GM19468 (cell line): ENCODE results near the gene LYPD6B.
A peak's percentile ranks its signal among the peaks of the same experiment; 100 is the strongest.

Experiments used
- ATAC-seq: cut with Tn5 transposase; IDR thresholded peaks from one replicate; pipeline ENCODE4 v1.9.1; 2021; ENCODE audit warnings: mild to moderate bottlenecking, moderate library complexity, moderate number of reproducible peaks; ENCODE audit not compliant: unreplicated experiment; ENCODE audit errors: extremely low read depth

Gene LYPD6B, protein sequence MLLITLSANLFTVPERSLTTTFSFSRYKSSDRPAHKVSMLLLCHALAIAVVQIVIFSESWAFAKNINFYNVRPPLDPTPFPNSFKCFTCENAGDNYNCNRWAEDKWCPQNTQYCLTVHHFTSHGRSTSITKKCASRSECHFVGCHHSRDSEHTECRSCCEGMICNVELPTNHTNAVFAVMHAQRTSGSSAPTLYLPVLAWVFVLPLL

DNA sequence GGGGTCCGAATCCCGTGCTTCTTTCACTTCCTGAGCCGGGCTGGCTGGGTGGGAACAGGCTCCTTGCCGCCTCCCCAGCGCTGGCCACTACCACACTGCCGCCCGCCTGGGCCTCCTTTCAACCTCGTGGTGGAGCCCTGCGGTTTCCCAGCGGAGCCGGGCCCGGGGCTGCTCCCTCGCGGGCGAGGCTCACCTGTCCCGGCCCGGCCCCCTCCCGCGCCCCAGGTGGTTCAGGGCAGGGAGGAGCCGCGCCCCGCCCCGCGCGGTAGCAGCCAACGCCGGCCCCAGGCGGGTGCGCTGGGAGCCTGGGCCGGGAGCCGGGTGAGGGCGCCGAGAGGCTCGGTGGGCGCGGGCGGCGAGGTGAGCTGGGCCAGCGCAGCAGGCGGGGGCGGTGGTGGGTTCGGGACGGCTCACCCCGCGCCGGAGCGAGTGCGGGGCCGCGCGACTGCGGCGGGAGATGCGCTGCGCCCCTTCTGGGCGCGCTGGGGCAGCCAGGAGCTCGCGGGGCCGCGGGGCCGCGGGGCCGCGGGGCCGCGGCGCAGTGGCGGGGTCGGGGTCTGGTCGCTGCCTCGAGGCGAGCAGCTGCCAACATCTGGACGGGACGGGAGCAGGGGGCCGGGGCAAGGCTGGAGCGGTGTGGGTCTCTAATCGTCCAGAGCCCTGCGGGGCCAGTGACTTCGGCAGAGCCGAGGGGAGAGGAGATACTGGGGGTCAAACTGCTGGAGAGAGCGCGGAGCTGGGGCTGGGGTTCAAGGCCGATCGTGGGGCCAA lies at the start of gene LYPD6B:
TSS of gene LYPD6B (plus strand) at position 258 of the 771 bp plus-strand sequence. CDS start 92,250 bp downstream, outside the sequence.
- peak; percentile 42 for ATAC-seq

DNA sequence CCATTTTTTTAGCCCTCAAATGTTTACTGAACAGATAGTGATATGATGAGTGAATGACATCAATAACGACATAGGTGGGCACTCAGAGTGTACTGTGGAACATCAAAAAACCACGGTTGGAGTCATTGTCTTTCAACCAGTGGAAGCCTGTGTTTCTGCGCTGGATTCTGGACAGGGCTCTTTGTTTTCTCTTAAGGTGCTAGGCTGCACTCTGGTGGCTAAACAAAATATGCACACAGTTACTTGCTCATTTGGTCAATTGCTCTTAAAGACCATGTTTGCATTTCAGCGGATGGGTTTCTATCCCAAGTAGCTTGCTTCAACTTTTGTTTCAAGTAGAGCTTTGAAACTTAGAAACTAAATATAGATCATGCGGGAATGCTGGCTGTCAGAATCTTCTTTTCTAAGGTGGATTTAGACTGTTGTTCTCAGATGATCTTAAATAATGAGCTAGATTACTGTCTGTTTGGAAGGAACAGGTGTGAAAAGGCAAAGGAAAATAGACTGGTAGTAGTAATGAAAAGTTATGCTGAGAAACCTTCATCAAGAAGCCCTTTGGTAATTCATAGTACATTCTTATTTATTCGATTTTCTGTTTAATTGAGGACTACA lies 48.5 kb upstream of the LYPD6B start:
- peak; percentile 66 for ATAC-seq

DNA sequence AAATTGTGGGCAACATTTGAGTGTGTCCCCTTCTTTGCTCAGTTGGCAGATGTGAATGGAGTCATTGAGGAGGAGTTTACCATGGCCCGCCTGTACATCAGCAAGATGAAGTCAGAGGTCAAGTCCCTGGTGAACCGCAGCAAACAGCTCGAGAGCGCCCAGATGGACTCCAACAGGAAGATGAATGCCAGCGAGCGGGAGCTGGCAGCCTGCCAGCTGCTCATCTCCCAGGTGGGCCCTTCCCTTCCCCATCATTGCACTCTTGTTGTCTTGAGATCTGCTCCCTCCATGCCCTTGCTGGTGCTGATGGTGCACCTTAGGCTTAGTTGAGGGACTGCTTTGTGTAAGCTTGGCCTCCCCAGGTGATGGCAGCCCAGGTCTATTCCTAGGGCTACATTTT lies 47.5 kb upstream of the LYPD6B start:
- ATAC-seq, result no peak

DNA sequence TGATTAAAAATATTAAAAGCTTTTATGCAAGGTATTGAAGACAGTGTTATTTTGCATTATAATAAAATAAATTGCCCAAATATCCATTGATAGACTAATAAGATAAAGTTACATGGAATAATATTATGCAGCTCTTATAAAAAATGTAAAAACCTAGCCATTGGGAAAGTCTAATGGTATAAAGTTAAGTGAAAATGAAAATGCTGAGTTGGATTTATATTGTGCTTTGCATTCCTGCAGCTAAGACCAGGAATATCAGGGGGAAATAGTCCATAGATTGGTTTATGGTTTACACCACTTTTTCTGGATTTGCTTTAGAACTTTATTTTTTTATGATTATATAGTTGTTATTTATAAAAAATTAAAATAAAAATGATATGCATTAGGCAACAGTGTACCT lies 46.1 kb upstream of the LYPD6B start:
- no peak for ATAC-seq

DNA sequence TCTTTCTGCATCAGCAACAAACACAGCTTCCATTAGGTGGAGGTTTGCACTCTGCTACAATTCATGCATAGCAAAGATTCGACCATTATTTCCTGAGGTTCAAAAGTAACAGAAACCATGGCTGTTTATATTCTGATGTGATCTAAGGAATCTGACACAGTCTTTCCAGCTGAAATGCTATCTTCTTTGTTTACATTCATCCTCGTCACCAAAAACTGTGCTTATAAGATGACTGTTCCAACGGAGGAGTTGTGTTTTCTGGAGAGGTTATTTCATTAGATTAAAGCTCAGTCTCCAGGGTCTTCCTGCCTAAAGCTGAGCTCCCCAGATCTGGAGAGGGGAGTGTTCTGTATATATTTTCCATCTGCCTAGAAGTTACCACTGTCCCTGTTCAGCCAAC lies 45.1 kb upstream of the LYPD6B start:
- no peak for ATAC-seq

DNA sequence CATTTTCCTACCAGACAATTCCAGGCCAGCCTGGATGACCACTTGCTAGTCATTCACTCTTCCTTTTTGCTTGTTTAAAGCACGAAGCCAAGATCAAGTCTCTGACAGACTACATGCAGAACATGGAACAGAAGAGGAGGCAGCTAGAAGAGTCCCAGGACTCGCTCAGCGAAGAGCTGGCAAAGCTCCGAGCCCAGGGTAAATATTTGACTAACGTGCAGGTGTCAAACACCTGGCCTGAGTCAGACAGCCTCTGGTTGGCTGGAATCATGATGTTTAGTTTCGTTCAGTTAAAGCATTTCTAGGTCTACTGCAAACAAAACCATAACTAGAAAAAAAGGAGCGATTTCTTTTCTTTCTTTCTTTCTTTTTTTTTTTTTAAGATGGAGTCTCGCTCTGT lies 44.2 kb upstream of the LYPD6B start:
- ATAC-seq, result no peak

DNA sequence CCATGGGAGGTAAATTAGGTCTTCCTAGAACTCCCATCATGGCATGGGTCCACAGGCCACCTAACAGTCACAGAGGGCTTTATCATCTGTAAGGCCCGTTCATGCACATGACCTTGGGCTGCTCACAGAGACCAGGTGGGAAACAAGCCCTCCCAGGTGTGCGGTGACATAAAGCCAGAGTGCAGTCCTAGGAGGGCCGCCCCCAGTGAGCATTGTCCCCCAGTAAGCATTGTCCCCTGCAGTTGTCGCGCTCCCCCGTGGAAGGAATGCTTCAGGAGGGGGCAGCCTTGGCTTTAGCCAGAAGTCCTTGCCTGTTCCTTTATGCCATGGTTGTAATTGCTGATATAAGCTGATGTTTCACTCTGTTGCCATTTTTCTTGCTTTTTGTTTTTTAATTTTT lies 41.7 kb upstream of the LYPD6B start:
- ATAC-seq, result no peak

DNA sequence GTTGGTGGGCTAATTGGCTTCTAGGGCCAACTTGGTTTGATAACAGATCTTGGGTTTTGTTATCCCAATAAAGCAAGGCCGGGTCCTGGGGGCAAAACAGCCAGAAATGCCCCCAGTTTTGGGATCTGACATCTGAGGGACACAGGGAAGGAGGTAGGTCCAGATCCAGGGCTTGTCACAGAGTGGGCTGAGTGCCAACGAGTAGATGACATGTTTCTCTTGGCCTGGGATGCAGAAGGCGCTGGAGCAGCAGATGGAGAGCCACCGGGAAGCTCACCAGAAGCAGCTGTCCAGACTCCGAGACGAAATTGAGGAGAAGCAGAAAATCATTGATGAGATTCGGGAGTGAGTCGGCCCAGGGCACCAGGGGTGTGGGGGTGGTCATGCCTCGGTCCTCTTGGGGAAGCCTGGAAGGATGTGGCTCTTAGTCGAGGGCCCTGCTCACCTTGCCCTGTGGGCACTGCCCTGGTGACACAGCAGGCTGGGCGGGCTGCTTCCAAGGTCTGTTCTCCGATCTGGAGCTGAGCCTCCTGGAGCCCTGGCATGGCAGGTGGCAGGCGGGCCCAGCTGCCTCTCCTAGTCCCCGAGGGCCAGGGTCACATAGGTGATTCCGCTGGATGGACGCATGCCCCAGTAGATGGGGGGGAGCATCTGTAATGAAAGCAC lies 40.2 kb upstream of the LYPD6B start:
- no peak for ATAC-seq

DNA sequence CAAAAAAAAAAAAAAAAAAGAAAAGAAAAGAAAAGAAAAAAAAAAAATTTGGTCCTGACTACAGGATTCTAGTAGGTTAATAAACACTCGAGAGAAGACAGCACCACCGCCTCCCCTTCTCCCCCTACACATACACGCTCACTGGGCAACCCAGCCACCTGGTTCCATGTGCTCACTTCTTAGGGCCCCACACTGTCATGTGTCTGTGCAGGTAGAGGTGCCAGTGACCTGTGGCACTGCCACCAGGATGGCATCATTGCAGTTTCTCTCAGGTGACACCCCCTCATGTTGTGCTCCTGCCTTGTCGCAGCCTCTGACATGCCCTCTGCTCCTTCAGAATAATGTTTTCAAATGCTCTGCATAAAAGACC lies 39.7 kb upstream of the LYPD6B start:
- ATAC-seq, result no peak

DNA sequence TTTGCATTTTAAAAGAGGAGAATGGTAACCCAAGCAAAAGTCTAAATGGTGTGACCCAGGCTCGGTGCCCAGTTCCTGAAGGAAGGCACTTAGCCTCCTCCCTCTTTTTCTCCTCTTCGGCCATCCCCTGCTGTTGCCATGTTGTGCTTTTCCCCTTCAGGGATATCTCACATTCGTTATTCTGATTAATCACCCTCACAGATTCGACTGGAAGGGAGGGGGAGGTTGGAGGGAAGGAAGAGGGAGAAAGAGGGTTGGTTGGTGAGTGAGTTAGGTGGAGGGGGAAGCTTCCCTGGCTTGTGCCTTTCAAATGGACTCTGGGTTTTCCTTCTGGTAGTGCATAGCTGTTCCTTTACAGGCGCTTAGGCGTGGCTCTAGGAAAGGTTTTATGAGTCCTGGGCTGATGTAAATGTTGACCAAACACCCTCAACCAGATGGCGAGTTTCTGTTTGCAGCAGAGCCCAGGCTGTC lies 39.0 kb upstream of the LYPD6B start:
- no peak for ATAC-seq

DNA sequence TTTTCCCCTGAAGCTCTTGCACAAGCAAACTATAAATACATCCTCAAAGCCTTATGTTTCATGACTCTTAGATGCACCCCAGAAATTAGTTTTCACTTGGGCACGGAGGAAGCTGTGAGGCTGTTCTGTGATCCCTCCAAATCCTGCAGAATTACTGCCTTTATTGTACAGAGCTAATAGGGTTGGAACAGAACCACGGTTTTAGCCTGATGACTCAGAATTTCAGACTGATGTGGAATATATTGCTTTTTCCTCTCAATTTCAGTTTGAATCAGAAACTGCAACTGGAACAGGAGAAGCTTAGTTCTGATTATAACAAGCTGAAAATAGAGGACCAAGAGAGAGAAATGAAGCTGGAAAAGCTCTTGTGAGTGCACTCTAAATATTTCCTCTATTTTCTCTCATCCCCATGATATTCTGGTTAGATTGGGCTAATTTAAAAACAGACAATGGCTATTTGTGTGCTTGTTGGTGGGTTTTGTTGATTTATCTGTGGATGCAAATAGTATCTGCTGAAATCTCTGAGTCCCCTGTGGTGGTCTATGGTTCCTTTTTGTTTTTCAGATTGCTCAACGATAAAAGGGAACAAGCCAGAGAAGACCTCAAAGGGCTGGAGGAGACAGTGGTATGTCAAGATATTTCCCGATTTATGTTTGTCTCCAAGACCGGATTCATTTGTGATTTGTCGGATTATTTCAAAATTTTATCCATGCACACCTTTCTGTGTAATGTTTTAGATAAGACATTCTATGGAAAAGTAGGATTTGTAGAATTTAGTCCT lies 38.2 kb upstream of the LYPD6B start:
- ATAC-seq, result no peak

DNA sequence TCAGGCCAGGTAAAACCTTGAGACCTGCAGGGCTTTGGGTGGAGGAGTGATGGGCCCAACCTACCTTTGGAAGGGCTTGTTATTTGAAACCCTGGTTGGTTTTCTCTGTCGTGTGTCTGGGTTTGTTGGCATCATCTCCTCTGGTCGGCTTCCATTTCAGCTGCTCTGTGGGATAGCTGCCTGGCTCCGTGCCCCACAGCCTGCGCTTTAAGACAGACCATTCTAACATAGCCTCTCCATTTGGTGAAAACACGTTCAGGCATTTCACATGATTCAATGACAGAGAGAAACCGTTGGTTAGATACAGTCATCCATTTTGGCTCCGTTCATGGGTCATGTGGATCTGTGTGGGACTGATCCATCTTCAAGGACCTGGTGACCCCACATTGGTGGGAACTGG lies 37.0 kb upstream of the LYPD6B start:
- ATAC-seq, result no peak

DNA sequence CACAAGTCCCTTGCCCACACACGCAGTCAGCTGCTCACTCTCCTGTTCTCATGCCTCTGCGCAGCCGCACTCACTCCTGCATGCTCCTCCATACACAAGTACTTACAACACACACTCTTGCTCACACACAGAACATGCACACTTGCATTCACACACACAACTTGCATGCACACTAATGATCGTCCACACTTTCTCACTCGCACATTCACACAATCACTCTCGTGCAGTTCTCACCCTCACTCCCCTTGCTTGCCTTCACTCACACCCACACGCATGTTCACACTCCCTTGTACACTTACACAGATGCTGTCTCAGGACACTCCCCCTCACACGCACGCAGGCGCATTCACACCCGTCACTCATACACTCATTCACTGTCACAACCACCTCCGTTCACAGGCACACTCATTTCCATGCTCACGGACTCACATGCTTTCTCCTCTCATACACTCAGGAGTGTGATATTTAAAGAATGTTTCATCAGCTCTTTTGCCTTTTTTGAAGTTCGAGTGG lies 36.1 kb upstream of the LYPD6B start:
- no peak for ATAC-seq

DNA sequence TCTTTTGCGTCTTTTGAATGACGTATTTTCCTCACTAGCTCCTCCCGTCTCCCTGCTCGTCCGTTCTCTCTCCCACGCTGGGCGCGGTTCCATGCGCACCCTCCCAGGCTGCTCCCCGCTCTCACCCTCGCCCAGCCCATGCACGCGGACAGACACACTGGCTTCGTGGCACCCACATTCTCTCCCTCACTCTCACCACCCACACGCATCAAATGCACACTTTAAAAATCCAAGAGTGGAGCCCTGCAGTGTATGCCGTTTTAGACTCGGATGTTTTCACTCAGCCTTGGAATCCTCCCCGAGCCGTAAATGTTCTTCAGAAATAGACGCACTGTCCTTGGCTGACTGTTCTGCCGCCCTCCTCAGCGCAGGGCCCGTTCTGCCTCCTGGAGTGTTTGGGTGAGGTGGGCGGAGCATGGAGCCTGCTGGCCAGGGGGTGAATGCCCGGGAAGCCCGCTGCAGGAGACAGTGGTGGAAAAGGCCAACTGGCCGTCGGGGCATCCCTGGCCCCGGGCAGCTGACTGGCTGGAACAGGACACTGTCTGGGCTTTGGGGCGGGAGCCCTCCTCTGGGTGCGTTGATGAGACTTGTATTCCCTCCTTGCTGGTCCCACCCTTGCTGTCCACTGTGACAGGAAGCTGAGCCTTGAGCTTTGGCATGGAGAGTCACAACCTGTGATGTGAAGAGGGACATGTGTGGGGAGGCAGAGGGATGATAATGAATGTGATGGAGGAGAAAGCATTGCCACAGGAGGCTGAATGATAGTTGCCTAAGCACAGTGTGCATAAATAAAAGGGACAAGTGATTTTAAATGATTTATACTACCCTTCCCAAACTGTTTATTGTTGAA lies 35.4 kb upstream of the LYPD6B start:
- ATAC-seq, result no peak

DNA sequence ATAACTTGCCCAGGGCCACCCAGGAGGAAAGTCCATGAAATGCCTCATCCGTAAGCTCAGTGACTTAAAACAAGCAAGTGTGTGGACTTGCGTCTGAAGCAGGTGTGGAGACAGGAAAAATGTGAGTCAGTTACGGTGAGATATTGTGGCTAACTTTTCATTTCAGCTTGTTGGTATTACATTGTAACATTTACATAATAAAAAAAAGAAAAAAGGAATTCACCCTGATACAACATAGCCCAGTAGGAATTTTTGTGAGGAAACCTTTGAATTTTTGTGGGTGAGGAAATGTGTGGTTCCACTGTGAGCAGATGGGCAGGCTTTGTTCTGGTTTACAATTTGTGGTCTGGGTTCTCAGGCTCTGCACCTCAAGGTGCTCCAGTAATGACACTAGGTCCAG lies 33.7 kb upstream of the LYPD6B start:
- ATAC-seq, result no peak

DNA sequence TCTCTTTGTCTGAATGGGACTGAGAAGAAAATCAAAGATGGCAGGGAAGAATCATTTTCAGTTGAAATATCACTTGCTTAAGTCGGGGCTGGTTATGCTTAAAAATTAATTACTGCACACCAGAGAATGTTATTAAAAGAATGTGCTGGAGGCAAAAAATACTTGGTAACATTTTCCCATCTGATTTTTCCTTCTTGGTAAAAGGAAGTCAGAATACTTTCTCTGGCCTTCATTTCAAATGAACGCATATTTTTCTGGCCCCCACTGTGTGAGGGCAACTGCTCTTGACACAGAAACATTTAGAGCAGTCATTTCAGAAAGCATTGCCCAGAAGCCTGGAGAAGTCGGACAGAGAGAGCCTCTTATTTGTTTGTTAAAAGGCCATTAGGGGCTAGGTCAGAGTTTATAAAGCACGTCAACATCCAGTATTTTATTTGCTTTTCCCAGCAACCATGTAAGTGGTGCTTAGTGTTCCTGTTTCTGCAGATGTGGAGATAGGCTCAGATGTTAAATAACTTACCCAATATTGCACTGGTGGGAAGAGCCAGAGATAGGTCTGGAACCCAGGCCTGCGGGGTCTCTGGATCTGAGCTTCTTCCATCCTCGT lies 32.9 kb upstream of the LYPD6B start:
- ATAC-seq, result no peak

DNA sequence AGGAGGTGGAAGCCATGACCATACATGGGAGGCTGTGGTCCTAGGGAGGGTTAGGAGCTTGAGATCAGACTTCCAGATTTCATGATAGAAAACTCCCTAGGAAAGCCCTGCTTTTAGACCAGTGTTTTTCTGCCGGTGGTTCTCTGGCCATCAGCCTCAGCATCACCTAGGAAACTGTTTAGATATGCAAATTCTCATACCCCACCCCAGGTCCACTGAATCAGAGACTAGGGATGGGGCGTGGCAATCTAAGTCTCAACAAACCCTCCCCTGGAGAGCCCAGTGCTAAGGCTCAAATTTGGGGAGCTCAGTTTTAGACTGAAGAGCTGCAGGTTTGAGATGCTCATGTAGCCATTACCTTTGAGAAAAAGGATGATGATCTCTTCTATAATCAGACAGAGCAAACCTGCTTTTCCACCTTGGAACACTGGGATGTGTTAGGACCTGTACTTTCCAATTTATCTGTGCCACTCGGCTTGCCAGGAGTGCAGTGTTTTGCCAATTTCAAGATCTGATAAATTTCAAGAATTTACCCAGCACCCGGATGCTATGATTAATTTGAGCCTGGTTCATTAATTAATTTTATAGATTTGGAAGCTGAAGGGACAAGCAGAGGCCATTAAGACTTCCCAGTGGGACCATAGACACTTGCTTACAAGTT lies 31.5 kb upstream of the LYPD6B start:
- no peak for ATAC-seq

DNA sequence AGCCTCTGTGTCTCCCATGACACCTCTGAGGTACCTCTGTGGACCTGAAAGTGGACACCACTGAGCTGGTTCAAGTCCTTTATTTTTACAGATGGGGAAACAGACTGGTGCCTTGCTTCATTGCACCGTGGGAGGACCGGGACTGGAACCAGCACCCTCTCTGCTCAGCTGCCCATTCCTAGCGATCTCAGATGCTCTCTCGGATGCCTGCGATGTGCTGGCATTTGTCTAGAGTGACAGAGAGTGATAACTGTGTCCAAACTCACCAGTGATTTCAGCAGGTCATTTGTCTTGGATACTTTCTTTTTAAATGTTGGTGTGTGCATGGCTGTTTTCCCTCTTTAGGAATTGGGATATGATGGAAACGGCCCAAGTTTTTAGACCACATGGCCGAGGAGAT lies 30.1 kb upstream of the LYPD6B start:
- no peak for ATAC-seq
